ENCODE results near the gene OVOL1. TPM values are rescaled to one million over a fixed set of nuclear protein-coding genes. Genes with fewer than 3 reads are reported as not detected.

OVOL1 gene
- total RNA-seq: not detected

DNA sequence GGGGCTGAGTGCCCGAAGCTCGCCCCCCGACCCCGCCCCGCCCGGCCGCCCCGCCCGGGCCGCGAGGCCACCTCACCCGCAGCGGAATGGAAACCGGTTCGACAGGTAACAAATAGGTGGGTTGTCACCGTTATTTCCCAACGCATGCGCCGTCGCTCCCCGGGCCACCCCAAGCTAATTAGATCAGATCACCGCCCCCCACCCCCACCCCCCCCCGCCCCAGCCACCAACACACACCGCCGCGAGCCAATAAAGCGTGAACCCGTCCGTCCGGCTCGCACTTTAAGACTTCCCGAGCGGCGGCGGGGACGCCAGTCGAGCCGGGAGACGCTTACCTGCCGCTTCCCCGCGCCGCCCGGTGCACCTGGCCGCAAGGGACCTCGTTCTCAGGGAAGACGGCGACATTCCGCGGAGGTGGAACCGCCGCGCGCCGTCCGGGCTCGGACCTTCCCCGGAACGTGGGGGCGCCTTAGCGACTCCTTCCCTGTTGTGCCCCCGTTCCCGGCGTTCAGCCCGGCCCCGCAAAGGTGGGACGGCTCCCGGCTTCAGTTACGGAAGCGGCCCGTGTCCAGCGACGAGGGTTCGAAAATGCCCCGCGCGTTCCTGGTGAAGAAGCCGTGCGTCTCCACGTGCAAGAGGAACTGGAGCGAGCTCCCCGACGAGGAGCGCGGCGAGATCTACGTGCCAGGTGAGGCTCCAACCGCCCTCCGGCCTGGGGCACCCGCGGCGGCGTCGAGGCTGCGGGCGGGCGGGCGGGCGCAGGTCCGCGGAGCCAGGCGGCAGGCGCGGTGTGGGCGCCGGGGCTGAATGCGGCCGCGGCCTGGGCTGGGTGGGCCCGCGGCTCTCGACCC is at the start of gene OVOL1:
TSS of gene OVOL1 (plus strand) at position 278 of the 851 bp plus-strand sequence. CDS start at position 589, 311 bp downstream.

DNA sequence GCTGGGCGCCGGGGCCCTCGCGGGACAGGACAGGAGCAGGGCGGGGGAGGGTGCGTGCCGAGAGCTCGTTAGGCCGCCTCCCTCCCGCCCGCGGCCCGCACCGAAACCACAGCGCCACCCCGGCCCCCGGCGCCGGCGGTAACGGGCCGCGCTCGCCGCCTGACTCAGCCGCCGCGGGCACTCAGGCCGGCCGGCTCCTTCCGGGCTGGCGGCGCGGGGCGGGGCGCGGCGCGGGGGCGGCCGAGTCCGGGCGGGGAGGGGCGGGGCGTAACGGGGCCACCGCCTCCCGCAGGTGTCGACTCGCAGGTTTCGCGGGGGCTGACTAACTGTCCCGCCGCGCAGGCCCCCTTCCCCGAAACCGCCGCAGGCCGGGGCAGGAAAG is 6.1 kb upstream of the OVOL1 start, which contains the start of gene AP5B1:
TSS of gene AP5B1 (minus strand) at position 207 of the 382 bp plus-strand sequence. CDS start 385 bp downstream, outside the sequence.

DNA sequence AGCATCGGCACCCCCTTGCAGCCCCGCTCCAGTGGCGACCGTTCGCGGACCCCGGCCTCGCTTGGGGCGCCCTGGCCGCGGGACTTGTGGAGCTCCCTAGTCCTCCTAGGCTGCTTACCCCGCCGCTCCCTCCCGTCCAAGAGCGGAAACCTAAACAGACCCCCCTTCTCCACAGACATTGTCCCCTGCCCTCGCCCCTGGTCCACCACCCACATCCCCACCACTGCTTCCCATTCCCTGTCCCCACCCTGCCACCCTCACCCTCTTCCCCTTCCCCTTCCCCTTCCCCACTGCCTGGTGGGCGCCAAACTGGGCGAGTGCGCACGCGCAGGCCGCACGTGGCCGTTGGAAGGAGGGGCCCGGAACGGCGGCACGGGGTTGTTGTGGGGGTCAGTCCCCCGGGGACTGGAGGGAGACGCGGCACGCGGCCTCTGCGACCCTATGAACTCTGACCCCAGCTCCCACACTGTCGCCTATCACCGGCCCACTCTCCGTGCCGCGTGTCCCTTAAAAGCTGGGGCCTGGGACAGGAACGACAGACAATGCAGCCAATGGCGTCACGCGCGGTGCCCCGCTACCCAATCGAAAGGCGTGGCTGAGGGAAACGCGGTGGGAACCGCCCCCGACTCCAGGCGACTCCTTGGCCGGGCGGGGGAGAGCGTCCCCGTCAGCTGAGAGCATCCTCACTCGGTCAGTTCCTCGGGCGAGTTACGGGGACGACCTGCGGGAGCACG is 46.6 kb downstream of the OVOL1 start, which contains the start of gene SNX32:
TSS of gene SNX32 (plus strand) at position 667 of the 734 bp plus-strand sequence. CDS start 103 bp downstream, outside the sequence.

Other genes with a start within 250 kb of the OVOL1 start
- gene LTBP3, start 228.7 kb upstream of the OVOL1 start, total RNA-seq: 53.5 TPM
- gene ZNRD2, start 216.6 kb upstream of the OVOL1 start, total RNA-seq: 25.0 TPM
- gene FAM89B, start 214.5 kb upstream of the OVOL1 start, total RNA-seq: 39.4 TPM
- gene EHBP1L1, start 211.0 kb upstream of the OVOL1 start, total RNA-seq: 21.0 TPM
- not detected for gene KCNK7, start 191.3 kb upstream of the OVOL1 start, total RNA-seq
- gene MAP3K11, start 172.8 kb upstream of the OVOL1 start, total RNA-seq: 26.3 TPM
- 14.1 TPM for gene PCNX3, start 171.3 kb upstream of the OVOL1 start, total RNA-seq
- gene SIPA1, start 149.0 kb upstream of the OVOL1 start, total RNA-seq: 4.4 TPM
- gene RELA, start 124.1 kb upstream of the OVOL1 start, total RNA-seq: 30.7 TPM
- gene KAT5, start 74.8 kb upstream of the OVOL1 start, total RNA-seq: 46.0 TPM
- 17.2 TPM for gene RNASEH2C, start 66.3 kb upstream of the OVOL1 start, total RNA-seq
- 8.8 TPM for gene AP5B1, start 6.1 kb upstream of the OVOL1 start, total RNA-seq
- gene SNX32, start 46.9 kb downstream of the OVOL1 start, total RNA-seq: 20.7 TPM
- gene CFL1, start 71.1 kb downstream of the OVOL1 start, total RNA-seq: 647 TPM
- gene MUS81, start 73.4 kb downstream of the OVOL1 start, total RNA-seq: 70.4 TPM
- 18.8 TPM for gene EFEMP2, start 85.7 kb downstream of the OVOL1 start, total RNA-seq
- not detected for gene CTSW, start 92.8 kb downstream of the OVOL1 start, total RNA-seq
- 121 TPM for gene FIBP, start 101.4 kb downstream of the OVOL1 start, total RNA-seq
- 9.1 TPM for gene CCDC85B, start 103.6 kb downstream of the OVOL1 start, total RNA-seq
- not detected for gene FOSL1, start 113.3 kb downstream of the OVOL1 start, total RNA-seq
- gene C11orf68, start 132.0 kb downstream of the OVOL1 start, total RNA-seq: 11.6 TPM
- gene DRAP1, start 132.4 kb downstream of the OVOL1 start, total RNA-seq: 61.7 TPM
- gene TSGA10IP, start 158.4 kb downstream of the OVOL1 start, total RNA-seq: not detected
- 41.9 TPM for gene SART1, start 174.7 kb downstream of the OVOL1 start, total RNA-seq
- 33.5 TPM for gene EIF1AD, start 215.1 kb downstream of the OVOL1 start, total RNA-seq
- gene BANF1, start 215.4 kb downstream of the OVOL1 start, total RNA-seq: 16.9 TPM
- gene CST6, start 224.9 kb downstream of the OVOL1 start, total RNA-seq: not detected
- not detected for gene CATSPER1, start 239.4 kb downstream of the OVOL1 start, total RNA-seq